AG04450 (cell line): ENCODE measurements around the gene SRGAP3. TPM values are rescaled to one million over a fixed set of nuclear protein-coding genes. Genes with fewer than 3 reads are reported as not detected.
A peak's percentile ranks its signal among the peaks of the same experiment; 100 is the strongest.

ENCODE experiments used
- CTCF ChIA-PET: fragments of 300-600, 350-600 bp; formaldehyde crosslinking; extraction: SDS; loops from one replicate; lab custom pipeline; 2022; ENCODE audit warnings: antibody characterized with exemption, inconsistent platforms; lab: Charles Lee
- POLR2A ChIA-PET: fragments of 350-600 bp; formaldehyde crosslinking; extraction: SDS; loops from one replicate; lab custom pipeline; 2021; ENCODE audit warnings: antibody characterized with exemption, inconsistent platforms; lab: Yijun Ruan, JAX
- DNase-seq: peaks from one replicate; pipeline ENCODE4 v3.0.0-alpha.2; 2011; ENCODE audit warnings: low read depth, low spot score
- H3K27ac ChIP-seq: one replicate; pipeline ENCODE4 v1.5.1; 2012; ENCODE audit warnings: low read depth, low read length, control low read depth
- H3K27me3 ChIP-seq: one replicate; pipeline ENCODE4 v1.6.0; 2012; ENCODE audit warnings: low read length; ENCODE audit not compliant: control insufficient read depth, insufficient read depth
- H3K4me3 ChIP-seq: 2 replicates; pipeline ENCODE4 v1.5.1; 2011; ENCODE audit warnings: mild to moderate bottlenecking, low read depth, low read length, control low read depth
- H3K9me3 ChIP-seq: 2 replicates; pipeline ENCODE4 v1.5.1; 2012; ENCODE audit warnings: low read length; ENCODE audit not compliant: control insufficient read depth, insufficient read depth
- CTCF ChIP-seq: IDR thresholded peaks from 2 replicates; pipeline ENCODE4 v1.5.1; 2011; ENCODE audit warnings: low read depth, low read length, control low read depth, inconsistent platforms
- polyA plus RNA-seq: library from polyadenylated mRNA; depleted of rRNA; stranded (reverse); fragments of >200 nt; gene quantifications from 2 replicates; pipeline ENCODE4 v1.2.3, GENCODE V29; 2011

Gene SRGAP3
- polyA plus RNA-seq, 1 experiment: 0.61 TPM

GRCh38 chr3:8974458-8974857 lies 275.0 kb downstream of the SRGAP3 start:
- no peak overlapping the region for H3K4me3 ChIP-seq
- DNase-seq: no peak
- ChIA-PET CTCF (interaction anchor here (1.0 to 11.5 kb wide), 3 partner anchors 14 to 329 kb away, joined by 5 to 154 read pairs (median 8); partner anchors contain the start of gene OXTR), POLR2A (no interaction called here)
- peaks cover 11% of the 10 kb centered on the region for H3K27me3 ChIP-seq
- no peak for TF ChIP-seq CTCF
- no peak overlapping the region for H3K27ac ChIP-seq
- H3K9me3 ChIP-seq: no peaks in the 10 kb centered on the region; the same call in 1 of the 2 replicates

- H3K4me3 ChIP-seq: no peak overlapping the region
- no peak for TF ChIP-seq CTCF
- no peak overlapping the region for H3K27ac ChIP-seq
- no peak for DNase-seq
- ChIA-PET POLR2A (no interaction called here), CTCF (interaction anchor here (1.5 to 11.5 kb wide), 5 partner anchors 7 to 331 kb away, joined by 4 to 154 read pairs (median 49); partner anchors contain the start of gene OXTR)
- no peaks in the 10 kb centered on the region for H3K9me3 ChIP-seq
- peaks cover 2% of the 10 kb centered on the region for H3K27me3 ChIP-seq
These were observed 276.8 kb downstream of the SRGAP3 start for GRCh38 chr3:8972639-8973038.

- TF ChIP-seq CTCF: peak; percentile 99
- Histone ChIP-seq H3K9me3 (no peaks in the 10 kb centered on the region), H3K4me3 (no peak overlapping the region), H3K27ac (no peak overlapping the region), H3K27me3 (no peaks in the 10 kb centered on the region)
- ChIA-PET POLR2A (no interaction called here), CTCF (interaction anchor here (0.6 to 11.5 kb wide), 18 partner anchors 9 to 332 kb away, joined by 3 to 154 read pairs (median 4); partner anchors contain the start of genes OXTR and SRGAP3)
- peak; percentile 37 for DNase-seq
These were observed 278.4 kb downstream of the SRGAP3 start for GRCh38 chr3:8970971-8971589.

GRCh38 chr3:8969241-8969640 lies 280.2 kb downstream of the SRGAP3 start:
- no peak for DNase-seq
- POLR2A ChIA-PET: no interaction called here
- no peak overlapping the region for H3K4me3 ChIP-seq
- no peak for TF ChIP-seq CTCF
- H3K27me3 ChIP-seq: no peaks in the 10 kb centered on the region
- H3K9me3 ChIP-seq: no peaks in the 10 kb centered on the region
- CTCF ChIA-PET: interaction anchor here (0.6 to 11.5 kb wide), 9 partner anchors 18 to 422 kb away, joined by 3 to 154 read pairs (median 5); partner anchors contain the start of gene OXTR
- H3K27ac ChIP-seq: no peak overlapping the region

- no peak for TF ChIP-seq CTCF
- POLR2A ChIA-PET: no interaction called here
- Histone ChIP-seq H3K27ac (no peak overlapping the region), H3K9me3 (no peaks in the 10 kb centered on the region), H3K4me3 (no peak overlapping the region), H3K27me3 (no peaks in the 10 kb centered on the region)
- CTCF ChIA-PET: interaction anchor here (1.6 to 11.5 kb wide), 4 partner anchors 99 to 335 kb away, joined by 5 to 154 read pairs (median 54); partner anchors contain the start of gene OXTR
- no peak for DNase-seq
These were observed 281.0 kb downstream of the SRGAP3 start for GRCh38 chr3:8968375-8968882.
